Inflammatory macrophage (primary cell): ENCODE measurements around the gene PSME1.
A peak's percentile ranks its signal among the peaks of the same experiment; 100 is the strongest.
"Not testable (repeated sequence)": the region's sequence is repeated elsewhere in the genome, so short reads cannot be mapped to it uniquely, and the experiment has no call there.

ENCODE experiments used
- DNase-seq, 2 donors: peaks; one replicate each; pipeline ENCODE4 v3.0.0-alpha.2; 2020 to 2022

The PSME1 gene

DNA sequence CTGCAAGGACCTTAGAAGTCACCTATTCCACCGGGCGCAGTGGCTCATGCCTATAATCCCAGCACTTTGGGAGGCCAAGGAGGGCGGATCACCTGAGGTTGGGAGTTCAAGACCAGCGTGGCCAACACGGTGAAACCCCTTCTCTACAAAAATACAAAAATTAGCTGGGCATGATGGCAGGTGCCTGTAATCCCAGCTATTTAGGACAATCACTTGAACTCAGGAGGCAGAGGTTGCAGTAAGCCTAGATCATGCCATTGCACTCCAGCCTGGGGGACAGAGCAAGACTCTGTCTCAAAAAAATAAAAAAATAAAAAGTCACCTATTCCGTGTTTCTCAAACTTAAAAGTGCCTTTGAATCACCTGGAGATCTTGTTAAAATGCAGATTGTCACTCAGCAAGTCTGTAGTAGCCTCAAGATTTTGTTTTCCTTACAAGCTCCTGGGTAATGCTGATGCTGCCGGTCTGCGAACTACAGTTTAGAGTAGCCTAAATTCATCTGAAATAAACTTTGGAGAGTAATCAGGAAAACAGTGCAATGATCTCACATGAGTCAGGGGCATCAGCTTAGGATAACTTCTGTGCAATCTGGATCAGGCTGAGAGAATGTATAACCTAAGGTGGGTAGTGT, 30.3 kb upstream of the PSME1 start:
- DNase-seq, result not testable (repeated sequence)

DNA sequence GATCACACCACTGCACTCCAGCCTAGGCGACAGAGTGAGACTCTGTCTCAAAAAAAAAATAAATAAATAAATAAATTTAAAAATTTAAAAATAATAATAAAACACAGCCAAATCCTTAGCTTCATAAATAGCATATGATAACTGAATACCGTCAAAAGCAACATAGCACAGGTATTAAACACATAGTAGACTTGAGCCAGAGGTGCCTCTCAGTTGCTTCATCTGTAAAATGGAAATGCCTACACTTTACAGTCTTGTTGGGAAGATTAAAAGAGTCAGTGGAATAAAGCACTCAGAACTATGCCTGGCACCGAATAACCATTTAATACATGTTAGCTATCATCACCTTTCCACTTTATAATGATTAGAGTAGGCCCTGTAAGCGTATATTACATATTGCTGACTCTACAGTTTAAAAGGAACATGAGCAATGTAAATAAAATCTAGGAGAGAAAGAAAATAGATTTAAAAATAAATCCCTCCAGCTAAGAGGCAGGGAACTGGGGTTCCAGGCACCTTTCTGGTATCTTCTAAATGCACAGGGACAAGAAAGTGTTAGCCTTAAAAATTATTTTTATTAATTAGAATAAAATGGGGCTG, 29.2 kb upstream of the PSME1 start:
- no peak for DNase-seq

DNA sequence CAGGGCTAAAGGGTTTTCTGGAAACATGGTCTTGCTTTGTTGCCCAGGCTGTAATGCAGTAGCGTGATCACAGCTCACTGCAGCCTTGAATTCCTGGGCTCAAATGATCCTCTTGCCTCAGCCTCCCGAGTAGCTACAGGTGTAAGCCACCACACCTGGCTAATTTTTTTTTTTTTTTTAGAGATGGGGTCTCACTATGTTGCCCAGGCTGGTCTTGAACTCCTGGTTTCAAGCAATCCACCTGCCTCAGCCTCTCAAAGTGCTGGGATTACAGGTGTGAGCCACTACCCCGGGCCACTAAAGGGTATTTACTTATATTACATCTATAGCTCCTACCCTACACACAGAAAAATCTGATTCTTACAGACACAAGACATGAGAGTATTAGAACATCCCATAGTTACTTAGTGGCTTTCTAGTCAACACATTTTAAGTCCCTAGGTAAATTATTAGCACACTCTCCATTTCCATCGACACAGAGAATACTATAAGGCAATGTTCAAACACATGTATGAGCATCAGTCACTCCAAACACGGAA, 27.6 kb upstream of the PSME1 start:
- DNase-seq, result no peak

DNA sequence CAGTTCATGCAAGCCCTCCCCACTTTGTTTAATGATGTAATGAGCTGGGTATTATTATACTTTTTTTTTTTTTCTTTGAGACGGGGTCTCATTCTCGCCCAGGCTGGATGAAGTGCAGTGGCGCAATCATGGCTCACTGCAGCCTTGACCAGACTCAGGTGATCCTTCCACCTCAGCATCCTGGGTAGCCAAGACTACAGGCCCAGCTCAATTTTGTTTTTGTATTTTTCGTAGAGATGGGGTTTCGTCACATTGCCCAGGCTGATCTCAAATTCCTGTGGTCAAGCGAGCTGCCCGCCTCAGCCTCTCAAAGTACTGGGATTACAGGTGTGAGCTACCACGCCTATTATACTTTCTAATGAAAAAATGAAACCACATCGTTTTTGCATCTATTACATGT, 25.9 kb upstream of the PSME1 start:
- no peak for DNase-seq

DNA sequence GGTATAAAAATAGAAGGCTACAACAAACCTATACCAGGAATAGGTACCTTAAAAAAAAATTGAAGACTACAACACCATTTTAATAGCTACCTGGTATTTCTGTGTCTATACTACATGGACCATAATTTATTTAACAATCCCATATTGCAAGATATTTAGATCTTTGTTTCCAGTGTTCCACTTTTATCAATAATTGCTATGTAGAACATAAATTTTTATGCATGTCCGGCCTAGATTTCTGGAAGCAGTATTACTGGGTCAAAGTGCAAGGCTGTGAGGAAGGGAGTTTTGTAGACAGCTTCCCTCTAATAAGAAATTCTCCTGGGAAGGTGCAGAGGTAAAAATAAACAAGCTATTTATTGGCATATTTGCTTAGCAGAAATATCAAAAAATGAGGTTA, 25.5 kb upstream of the PSME1 start:
- DNase-seq, result no peak

DNA sequence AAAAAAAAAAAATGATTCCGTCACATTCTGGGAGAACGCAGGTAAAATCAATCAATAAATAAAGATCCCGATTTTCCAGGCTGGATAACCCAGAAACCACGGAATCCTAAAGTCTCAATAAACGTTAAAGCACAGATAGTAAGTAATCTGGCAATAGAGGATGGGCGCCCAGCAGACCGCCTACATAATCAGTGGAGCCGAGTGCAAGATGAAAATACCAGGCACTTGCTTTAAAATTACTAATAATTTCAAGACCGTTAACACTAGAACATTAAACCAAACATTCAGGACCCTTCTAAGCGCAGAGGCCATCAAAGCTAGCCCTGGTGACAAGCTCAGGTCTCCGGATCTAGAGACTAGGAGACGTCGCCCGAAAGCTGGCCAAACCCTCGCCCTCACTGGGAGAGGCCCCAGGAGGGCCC, 22.6 kb upstream of the PSME1 start:
- no peak for DNase-seq

DNA sequence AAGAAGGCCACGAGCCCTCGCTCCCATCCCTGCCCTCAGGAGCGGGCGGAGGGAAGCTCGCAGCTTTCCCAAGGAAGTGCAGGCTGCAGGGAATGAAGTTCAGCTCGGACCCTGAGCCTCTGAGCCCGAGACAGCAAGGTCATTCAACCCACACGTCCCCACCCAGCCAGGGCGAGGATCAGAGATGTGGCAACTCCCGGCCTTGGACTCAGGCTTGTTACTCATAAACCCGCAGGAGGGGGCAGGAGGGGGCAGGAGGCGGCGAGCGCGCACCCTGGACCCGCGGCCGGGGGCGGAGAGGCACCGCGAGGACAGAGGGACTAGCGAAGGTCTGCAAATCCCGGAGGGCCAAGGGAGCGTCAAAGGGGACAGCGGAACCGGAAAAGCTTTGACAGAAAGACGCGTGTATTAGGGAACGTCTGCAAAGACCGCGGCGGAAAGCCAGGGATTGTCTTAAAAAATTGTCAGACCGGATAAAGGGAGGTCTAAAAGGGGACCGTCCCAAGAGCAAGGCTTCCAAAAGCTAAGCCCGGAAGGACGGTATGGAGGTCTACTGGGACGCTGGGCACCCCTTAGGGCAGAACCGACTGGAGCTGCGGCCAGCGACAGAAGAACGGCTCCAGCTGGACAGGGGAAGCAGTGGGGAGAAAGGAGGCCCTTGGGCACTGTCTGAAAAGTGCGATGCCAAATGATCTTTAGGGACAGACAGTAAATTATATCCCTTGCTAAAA, 22.0 kb upstream of the PSME1 start:
- DNase-seq, result peak; percentile 97 to 98

DNA sequence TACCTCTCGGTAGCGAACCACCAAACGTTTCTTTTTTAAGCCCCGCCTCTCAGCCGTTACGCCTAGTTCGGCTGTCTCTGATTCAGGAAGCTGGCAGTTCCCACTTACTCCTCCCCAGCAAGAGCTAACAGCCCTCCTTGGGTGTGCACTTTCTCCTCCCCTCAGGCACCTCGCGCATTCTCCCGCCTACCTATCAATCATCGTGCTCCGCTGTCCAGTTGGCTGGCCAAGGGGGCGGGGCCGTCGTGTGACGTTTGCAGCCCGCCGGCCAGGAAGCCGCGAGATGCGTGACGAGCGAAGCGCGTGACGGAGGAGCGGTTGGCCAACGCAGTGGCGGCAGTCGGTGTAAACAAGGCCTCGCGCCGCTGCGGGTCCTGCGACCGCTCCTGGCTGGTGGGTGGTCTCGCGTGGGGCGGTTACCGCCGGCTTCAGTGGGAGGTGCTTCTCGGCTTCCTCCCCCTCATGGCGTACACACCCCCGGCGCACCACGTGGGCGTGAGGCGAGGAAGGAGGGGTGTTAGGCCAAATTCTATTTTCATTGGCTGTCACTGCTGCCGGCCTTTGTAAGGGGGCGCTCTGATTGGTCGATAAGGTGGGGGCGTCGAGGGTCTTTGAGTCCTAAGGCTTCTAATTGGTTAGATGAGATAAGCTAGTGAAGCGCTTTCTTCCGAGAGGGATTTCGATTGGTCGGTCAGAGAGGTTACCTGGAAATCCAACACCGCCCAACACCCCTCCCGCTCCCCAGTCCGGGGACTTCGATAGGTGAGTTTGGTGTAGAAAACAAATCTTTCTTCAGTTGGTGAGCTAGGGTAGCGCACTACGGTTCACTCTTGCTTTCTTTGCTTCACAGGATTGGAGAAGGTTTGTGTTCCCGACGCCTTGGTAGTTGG, 21.2 kb upstream of the PSME1 start, which contains the start of the genes DCAF11 and NRL:
Gene DCAF11, plus strand, starts transcription at position 246 of the 890 bp plus-strand sequence. CDS start 818 bp downstream, outside the sequence.
Gene NRL, minus strand, starts transcription at position 418 of the 890 bp plus-strand sequence. CDS start 32,101 bp downstream, outside the sequence.
- DNase-seq, result peak; percentile 100

DNA sequence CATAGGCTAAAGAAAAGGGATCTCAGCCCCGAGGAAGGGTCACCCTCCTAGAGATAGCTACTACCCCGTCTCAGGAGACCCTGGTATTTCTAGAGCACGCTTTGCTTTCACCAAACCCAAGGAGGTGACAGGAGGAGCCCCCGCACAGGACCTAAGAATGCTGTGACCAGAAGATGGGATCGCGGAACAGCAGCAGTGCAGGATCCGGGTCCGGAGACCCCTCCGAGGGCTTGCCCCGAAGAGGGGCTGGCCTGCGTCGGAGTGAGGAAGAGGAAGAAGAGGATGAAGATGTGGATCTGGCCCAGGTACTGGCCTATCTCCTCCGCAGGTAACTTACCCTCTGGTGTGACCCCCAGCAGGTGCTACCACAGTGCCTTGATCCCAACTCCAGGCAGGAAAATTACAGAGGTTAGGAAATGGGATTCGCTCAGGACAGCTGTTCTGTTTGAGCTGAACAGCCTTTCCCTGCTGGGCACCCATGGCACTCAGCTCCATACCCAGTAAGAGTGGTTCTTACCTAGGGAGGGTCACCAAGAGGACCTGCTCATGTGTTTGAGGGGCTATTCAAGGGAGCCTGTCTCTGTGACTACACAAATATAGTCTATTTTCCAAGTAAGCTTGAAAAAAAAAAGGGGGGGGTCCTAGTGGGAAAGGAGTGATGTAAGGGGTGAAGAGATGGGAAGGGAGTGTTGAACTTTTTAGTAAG, 20.4 kb upstream of the PSME1 start:
- no peak for DNase-seq

DNA sequence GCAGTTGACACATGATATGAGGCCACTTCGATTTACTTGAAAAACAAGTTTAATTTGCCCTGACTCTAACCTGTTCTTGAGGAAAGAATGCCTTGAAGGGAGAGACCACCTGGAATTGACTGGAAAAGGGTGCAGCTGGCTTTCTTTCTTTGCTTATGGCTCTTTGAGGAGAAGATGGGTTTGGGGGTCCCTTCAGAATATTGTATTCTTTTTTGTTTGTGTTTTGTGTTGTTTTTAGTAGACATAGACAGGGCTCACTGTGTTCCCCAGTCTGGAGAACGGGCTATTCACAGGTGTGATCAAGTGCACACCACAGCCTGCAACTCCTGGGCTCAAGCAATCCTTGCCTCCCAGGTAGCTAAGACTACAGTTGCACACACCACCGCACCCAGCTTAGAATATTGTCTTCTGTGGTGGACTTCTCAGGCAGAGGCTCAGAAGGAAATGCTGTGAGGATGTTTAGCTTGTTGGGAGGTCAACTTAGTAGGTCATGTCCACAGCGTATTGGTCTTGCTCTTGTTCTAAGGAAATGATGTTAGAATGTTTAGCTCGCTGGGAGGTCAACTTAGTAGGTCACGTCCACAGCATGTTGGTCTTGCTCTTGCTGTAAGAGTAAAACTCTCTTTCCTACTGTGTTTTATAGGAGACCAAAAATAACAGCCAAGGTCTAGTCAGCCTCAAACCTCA, 19.7 kb upstream of the PSME1 start:
- no peak for DNase-seq

DNA sequence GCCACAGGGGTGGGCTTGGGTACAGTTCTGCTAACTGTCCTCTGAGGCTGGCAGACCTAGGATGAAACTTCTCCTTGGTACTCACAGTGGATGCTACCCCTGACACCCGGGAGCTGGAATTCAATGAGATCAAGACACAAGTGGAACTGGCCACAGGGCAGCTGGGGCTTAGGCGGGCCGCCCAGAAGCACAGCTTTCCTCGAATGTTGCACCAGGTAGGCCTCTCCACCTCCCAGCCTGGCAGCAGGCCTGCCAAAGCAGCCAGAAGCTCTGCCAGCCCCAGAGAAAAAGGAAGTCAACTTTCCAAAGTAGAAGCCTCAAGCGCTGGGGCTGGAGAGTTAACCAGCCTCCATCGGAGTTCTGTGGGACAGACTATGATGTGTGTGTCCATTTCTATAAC, 18.8 kb upstream of the PSME1 start:
- DNase-seq, result no peak

DNA sequence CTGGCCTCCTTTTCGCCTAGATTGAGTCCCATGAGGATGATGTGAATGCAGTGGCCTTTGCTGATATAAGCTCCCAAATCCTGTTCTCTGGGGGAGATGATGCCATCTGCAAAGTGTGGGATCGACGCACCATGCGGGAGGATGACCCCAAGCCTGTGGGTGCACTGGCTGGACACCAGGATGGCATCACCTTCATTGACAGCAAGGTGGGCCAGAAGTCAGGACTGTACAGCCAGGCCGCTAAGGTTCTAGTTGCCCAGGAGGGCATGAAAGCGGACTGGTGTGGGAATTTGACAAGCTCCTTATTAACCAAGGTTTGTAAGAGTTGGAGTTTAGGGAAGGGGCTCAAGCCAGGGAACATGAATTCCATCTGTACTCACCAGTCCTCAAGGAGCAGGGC, 16.3 kb upstream of the PSME1 start:
- no peak for DNase-seq

DNA sequence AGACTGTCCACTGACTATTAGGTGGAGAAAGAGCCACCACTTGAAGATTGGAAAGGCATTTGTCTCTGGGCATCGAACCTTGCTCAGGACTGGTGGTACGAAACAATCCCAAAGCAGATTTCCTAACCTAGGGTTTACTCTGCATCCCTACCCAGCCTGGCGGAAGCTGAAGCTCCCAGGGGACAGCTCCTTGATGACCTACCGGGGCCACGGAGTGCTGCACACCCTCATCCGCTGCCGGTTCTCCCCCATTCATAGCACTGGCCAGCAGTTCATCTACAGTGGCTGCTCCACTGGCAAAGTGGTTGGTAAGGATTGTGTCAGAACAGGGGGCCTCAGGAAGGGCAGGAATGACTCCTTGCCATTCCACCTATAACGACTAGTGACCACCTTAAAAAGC, 14.8 kb upstream of the PSME1 start:
- DNase-seq, result no peak

DNA sequence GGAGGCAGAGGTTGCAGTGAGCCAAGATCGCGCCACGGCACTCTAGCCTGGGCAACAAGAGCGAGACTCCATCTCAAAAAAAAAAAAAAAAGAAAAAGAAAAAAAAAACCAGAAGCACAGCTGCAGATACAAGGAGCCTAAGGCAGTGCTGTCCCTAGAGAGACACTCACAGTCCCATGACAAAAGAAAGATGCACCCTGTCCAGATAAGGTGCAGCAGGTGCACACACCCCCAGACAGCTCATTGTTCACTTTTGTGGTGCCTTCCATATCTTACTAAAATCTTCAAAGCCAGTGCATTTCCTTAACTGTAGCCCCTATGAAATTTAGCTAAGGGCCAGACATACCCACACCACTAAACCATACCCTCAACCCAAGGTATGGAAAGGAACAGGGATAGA, 13.6 kb upstream of the PSME1 start:
- no peak for DNase-seq

DNA sequence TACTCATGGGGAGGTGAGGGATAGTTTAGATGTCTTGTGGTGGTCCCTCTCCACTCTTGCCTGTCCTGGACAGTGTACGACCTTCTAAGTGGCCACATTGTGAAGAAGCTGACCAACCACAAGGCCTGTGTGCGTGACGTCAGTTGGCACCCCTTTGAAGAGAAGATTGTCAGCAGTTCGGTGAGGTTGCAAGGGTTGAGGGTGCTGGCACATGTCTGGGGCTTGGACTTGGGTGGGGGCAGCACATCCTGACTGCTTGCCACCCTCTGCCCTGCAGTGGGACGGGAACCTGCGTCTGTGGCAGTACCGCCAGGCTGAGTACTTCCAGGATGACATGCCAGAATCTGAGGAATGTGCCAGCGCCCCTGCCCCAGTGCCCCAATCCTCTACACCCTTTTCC, 13.1 kb upstream of the PSME1 start:
- DNase-seq, result no peak

DNA sequence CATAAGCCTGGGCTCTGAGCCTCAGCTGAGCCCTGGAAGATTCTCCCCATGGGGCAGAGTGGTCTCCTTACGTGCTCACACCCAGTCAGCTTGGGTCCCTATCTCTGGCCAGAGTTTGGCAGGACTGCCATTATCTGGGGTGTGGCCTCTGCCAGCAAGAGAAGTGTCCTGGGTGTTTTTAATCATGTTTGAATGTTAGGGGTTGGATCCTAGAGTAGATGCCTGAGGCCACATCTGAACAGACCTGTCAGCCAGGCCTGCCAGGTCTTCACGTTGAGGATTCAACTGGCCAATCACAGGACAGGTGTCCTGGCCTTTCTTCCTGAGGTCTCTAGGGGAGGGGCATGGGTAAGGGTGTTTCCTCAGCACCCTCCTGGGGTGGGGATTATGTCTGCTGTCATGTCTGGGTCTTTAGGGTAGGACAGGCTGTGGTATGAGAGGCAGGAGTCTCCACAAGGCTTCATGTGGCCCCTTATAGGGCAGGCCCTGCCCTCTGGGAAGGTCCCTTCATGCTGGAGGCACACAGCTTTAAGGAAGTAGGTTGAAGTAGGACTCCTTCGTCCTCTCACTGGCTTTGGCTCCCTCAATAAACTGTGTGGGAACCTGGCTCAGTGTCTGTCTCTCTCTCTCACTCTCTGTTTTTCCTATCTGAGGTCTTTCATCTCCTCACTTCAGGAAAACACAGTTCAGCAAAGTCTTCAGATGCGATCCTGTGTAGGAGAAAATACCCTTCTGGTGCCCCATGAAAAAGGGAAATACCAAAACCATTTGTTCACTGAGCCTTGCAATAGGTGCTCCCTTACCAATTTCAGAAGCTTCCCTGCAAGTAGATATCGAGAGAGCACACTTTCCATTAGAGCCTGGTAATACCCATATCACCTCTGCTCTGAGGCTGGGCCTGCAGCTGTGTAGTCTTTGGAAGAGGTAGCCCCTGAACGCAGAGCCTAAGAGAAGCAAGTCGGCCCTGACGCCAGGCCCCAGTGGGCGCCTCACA, 12.3 kb upstream of the PSME1 start:
- no peak for DNase-seq

DNA sequence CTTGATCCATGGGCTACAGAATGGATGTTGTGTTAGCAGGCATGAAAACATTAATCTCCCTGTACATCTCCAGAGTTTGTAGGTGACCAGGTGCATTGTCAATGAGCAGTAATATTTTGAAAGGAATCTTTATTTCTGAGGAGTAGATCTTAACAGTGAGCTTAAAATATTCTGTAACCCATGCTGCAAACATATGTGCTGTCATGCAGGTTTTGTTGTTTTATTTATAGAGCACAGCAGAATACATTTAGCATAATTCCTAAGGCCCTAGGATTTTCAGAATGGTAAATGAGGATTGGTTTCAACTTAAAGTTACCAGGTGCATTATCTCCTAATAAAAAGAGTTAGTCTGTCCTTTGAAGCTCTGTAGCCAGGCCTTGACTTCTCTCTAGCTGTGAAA, 9.1 kb upstream of the PSME1 start:
- no peak for DNase-seq

DNA sequence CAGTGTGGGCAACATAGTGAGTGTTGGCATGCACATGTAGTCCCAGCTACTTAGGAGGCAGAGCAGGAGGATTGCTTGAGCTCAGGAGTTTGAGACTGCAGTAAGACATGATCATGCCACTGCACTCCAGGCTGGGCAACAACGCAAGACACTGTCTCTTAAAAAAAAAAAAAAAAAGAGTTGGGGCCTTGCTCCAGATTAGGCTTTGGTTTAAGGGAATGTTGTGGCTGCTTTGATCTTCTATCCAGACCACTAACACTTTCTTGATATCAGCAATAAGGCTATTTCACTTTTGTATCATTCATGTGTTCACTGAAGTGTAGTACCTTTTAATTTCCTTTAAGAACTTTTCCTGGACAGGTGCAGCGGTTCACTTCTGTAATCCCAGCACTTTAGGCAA, 8.3 kb upstream of the PSME1 start:
- DNase-seq, result no peak

DNA sequence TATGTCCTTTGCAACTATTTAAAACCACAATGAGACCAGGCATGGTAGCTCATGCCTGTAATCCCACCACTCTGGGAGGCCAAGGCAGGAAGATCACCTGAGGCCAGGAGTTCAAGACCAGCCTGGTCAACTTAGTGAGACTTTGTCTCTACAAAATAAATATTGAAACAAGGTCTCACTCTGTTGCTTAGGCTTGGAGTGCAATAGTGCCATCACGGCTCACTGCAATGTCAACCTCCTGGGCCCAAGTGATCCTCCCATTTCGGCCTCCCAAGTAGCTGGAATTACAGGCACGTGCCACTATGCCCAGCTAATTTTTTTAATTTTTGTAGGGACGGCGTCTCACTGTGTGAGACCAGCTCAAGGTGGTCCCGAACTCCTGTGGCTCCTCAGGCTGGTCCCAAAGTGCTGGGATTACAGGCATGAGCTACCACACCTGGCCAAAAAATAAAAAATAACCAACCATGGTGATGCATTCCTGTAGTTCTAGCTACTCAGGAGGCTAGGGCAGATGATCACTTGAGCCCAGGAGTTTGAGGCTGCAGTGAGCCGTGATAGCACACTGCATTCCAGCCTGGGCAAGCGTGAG, 6.5 kb upstream of the PSME1 start:
- DNase-seq, result no peak

DNA sequence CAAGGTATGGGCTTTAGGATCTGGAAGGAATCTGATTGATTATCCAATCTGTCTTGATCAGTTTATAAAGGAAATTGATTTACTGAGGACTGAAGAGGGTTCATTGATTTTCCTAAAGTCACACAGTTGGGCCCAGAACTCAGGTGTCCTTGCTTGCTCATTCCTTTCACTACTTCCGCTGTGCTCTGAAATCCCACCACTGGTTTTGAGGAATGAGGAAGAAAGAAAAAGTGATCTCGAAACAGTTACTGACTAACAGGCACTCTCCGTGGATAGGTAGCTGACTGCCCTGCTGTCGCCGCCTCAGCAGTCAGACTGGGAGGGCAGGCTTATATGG, 5.6 kb upstream of the PSME1 start, which contains the start of gene FITM1:
Gene FITM1, plus strand, starts transcription at position 280 of the 337 bp plus-strand sequence. CDS start 905 bp downstream, outside the sequence.
- DNase-seq, result no peak
